ENCODE results near the gene CFAP45. TPM values are rescaled to one million over a fixed set of nuclear protein-coding genes. Genes with fewer than 3 reads are reported as not detected.

CFAP45 gene, protein sequence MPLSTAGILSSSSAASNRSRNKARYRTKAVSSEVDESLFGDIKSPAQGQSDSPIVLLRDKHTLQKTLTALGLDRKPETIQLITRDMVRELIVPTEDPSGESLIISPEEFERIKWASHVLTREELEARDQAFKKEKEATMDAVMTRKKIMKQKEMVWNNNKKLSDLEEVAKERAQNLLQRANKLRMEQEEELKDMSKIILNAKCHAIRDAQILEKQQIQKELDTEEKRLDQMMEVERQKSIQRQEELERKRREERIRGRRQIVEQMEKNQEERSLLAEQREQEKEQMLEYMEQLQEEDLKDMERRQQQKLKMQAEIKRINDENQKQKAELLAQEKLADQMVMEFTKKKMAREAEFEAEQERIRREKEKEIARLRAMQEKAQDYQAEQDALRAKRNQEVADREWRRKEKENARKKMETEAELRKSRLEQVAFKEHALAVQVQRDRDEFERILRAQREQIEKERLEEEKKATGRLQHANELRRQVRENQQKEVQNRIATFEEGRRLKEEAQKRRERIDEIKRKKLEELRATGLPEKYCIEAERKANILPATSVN
- total RNA-seq (7.2 TPM), polyA plus RNA-seq (under 1 TPM in 3 of 4 donors, not detected in 1; 0.40 to 0.52 (median 0.44) TPM)

DNA sequence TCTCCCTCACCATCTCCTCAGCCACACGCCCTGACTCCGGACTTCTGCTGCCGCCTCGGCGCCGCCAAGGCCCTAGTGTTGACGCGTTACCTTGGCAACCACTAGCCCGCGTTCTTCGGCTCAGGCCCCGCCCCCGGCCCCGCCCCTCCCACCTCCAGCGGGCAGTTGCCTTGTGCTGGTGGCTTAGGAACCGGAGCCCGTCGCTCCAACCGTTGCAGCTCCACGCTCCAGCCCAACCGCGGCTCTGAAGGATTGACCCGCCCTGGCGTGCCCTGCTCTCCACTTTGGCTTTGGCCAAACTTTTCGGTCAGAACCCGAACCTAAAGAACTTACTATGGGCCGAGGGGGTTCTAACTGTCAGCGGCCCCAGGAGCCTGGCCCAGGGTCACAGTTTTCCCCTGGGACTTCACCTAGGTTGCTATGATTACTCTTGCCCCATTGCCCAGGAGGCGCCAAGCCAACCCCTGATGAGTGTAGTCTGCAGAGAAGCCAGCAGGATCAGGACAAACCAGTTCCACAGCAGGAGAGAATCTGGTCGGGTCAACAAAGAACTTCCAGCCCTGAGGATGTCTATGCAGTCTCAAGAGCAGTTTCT, at the start of gene CFAP45:
CFAP45 (minus strand) TSS at position 80 of the 595 bp plus-strand sequence; CDS start at position 13, 67 bp downstream.
- no peak for ATAC-seq (ENCODE audit: low read depth in 2 of 2)
- Histone ChIP-seq H3K9me3 (ENCODE audit: control insufficient read depth in 2 of 2, low read length in 2 of 2) (no peaks in the 10 kb centered on the region), H3K4me1 (ENCODE audit: control insufficient read depth, insufficient read depth, low read length, poor library complexity, severe bottlenecking) (no peaks in the 10 kb centered on the region), H3K4me3 (ENCODE audit: low read depth, low read length) (no peak within 1 kb of the TSS), H3K27ac (ENCODE audit: insufficient read depth, low read length, poor library complexity, severe bottlenecking) (no peak within 1 kb of the TSS), H3K36me3 (ENCODE audit: control insufficient read depth, insufficient read depth, low read length) (no peaks in the 10 kb centered on the region), H3K27me3 (ENCODE audit: control insufficient read depth, insufficient read depth, low read length) (peaks cover under 1% of the 10 kb centered on the region)
- Mint-ChIP-seq H3K4me3 (peak within 1 kb of the TSS in 1 of 4 donors; percentile 21), H3K4me1 (peaks cover 0 to 5% (median 1%) of the 10 kb centered on the region in 4 donors), H3K9me3 (no peaks in the 10 kb centered on the region), H3K27me3 (peaks cover 4% of the 10 kb centered on the region), H3K36me3 (peaks cover 5% of the 10 kb centered on the region), H3K27ac (peak within 1 kb of the TSS in 2 of 3 donors; percentile 51 to 61)
- peak in 1 of 3 donors; percentile 37 for DNase-seq

DNA sequence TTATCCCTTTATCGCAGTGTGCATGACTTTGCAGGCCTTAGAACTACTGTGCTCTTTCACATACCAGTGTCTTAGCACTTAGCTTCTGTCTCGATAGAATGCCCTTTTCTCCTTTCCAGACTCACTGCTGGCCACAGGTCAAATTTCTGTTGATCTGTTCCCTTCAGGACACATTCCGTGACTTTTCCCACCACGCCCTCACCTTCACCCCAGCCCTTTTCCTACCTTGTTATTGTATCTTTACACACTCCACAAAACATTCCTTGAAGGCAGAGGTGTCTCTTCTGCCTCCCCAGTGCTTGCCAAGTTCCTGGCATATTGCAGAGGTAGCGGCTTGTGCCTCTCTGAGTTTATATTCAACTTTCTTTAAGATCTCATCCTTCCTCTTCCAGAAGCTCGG, 49.2 kb upstream of the CFAP45 start:
- Mint-ChIP-seq H3K27ac (no peak overlapping the region), H3K27me3 (peaks cover 50% of the 10 kb centered on the region), H3K9me3 (peaks cover 0 to 4% (median 0%) of the 10 kb centered on the region in 7 donors), H3K4me3 (no peak overlapping the region), H3K36me3 (no peaks in the 10 kb centered on the region), H3K4me1 (peaks cover 0 to 15% (median 0%) of the 10 kb centered on the region in 4 donors)
- H3K27me3 ChIP-seq (ENCODE audit: control insufficient read depth, insufficient read depth, low read length), result peaks cover 20% of the 10 kb centered on the region
- ATAC-seq (ENCODE audit: low read depth in 2 of 2) (no peak), DNase-seq (no peak)
- no peaks in the 10 kb centered on the region for H3K9me3 ChIP-seq (ENCODE audit: control insufficient read depth in 2 of 2, low read length in 2 of 2)
- no peak overlapping the region for H3K4me3 ChIP-seq (ENCODE audit: low read depth, low read length)
- no peaks in the 10 kb centered on the region for H3K36me3 ChIP-seq (ENCODE audit: control insufficient read depth, insufficient read depth, low read length)
- peaks cover 8% of the 10 kb centered on the region for H3K4me1 ChIP-seq (ENCODE audit: control insufficient read depth, insufficient read depth, low read length, poor library complexity, severe bottlenecking)
- no peak overlapping the region for H3K27ac ChIP-seq (ENCODE audit: insufficient read depth, low read length, poor library complexity, severe bottlenecking)

GRCh38 chr1:159947942-159948341, 48.0 kb upstream of the CFAP45 start:
- no peak overlapping the region for H3K4me3 ChIP-seq (ENCODE audit: low read depth, low read length)
- Mint-ChIP-seq H3K9me3 (peaks cover 0 to 3% (median 0%) of the 10 kb centered on the region in 7 donors), H3K36me3 (no peaks in the 10 kb centered on the region), H3K4me3 (no peak overlapping the region), H3K27ac (no peak overlapping the region), H3K4me1 (peaks cover 0 to 15% (median 0%) of the 10 kb centered on the region in 4 donors), H3K27me3 (peaks cover 53% of the 10 kb centered on the region)
- H3K4me1 ChIP-seq (ENCODE audit: control insufficient read depth, insufficient read depth, low read length, poor library complexity, severe bottlenecking), result peaks cover 8% of the 10 kb centered on the region
- no peak overlapping the region for H3K27ac ChIP-seq (ENCODE audit: insufficient read depth, low read length, poor library complexity, severe bottlenecking)
- H3K27me3 ChIP-seq (ENCODE audit: control insufficient read depth, insufficient read depth, low read length), result peaks cover 20% of the 10 kb centered on the region
- H3K9me3 ChIP-seq (ENCODE audit: control insufficient read depth in 2 of 2, low read length in 2 of 2), result no peaks in the 10 kb centered on the region
- no peak for DNase-seq
- no peak for ATAC-seq (ENCODE audit: low read depth in 2 of 2)
- H3K36me3 ChIP-seq (ENCODE audit: control insufficient read depth, insufficient read depth, low read length), result no peaks in the 10 kb centered on the region

- Histone ChIP-seq H3K9me3 (ENCODE audit: control insufficient read depth in 2 of 2, low read length in 2 of 2) (no peaks in the 10 kb centered on the region), H3K36me3 (ENCODE audit: control insufficient read depth, insufficient read depth, low read length) (no peaks in the 10 kb centered on the region), H3K4me1 (ENCODE audit: control insufficient read depth, insufficient read depth, low read length, poor library complexity, severe bottlenecking) (peaks cover 8% of the 10 kb centered on the region), H3K27me3 (ENCODE audit: control insufficient read depth, insufficient read depth, low read length) (peaks cover 18% of the 10 kb centered on the region), H3K27ac (ENCODE audit: insufficient read depth, low read length, poor library complexity, severe bottlenecking) (no peak overlapping the region), H3K4me3 (ENCODE audit: low read depth, low read length) (no peak overlapping the region)
- H3K27me3 Mint-ChIP-seq, result peaks cover 48% of the 10 kb centered on the region
- DNase-seq (no peak), ATAC-seq (ENCODE audit: low read depth in 2 of 2) (no peak)
- H3K36me3 Mint-ChIP-seq, result no peaks in the 10 kb centered on the region
- peaks cover 0 to 15% (median 0%) of the 10 kb centered on the region in 4 donors for H3K4me1 Mint-ChIP-seq
- H3K9me3 Mint-ChIP-seq, result peaks cover 0 to 3% (median 0%) of the 10 kb centered on the region in 7 donors
- peak overlapping the region in 2 of 4 donors; percentile 30 to 46 for H3K4me3 Mint-ChIP-seq
- H3K27ac Mint-ChIP-seq, result no peak overlapping the region
Measured at GRCh38 chr1:159946242-159947187, 46.5 kb upstream of the CFAP45 start.

DNA sequence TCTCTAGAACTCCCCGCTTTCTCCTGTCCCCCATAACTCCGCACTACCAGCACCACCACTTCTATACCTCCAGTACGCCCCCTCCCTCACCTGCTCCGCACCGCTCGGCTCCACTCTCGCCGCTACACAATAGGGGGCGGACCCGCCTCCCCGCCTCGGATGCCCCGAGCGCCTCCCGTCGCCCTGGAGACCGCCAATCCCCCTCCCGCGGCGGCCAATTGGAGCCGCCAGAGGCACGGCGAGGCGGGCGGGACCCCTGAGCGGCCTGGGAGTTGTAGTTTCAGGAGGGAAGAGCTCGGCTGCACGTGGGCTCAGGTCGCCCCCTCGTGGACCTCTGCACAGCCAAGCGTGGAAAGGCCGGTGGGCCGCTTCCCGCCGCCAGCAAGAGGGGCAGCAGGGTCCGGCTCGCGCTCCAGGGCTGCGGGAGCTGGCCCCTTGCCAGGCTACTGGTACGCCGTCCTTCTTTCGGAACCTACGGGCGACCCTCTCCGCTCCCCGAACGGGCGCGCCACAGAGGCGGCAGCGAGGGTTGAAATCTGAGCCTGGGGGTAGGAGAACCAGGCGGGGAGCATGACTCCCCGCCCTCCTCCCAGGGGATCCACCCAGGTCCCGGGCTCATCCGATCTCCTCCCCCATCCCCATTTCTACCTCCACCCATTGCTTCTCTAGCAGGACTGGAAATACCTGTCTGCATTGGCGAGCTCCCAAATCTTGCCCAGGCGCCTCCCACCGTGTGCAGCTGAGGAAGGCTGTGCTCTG, 45.7 kb upstream of the CFAP45 start, which contains the start of gene IGSF9:
IGSF9 (minus strand) TSS at position 131 of the 759 bp plus-strand sequence. CDS start 2,159 bp downstream, outside the sequence.
- H3K27ac Mint-ChIP-seq, result peak within 1 kb of the TSS in 1 of 3 donors; percentile 80
- H3K27me3 ChIP-seq (ENCODE audit: control insufficient read depth, insufficient read depth, low read length), result peaks cover 18% of the 10 kb centered on the region

GRCh38 chr1:159944623-159945455, 44.9 kb upstream of the CFAP45 start:
- DNase-seq (no peak), ATAC-seq (ENCODE audit: low read depth in 2 of 2) (no peak)
- H3K9me3 ChIP-seq (ENCODE audit: control insufficient read depth in 2 of 2, low read length in 2 of 2), result no peaks in the 10 kb centered on the region
- H3K4me3 ChIP-seq (ENCODE audit: low read depth, low read length), result no peak overlapping the region
- H3K4me3 Mint-ChIP-seq, result peak overlapping the region in 2 of 4 donors; percentile 66 to 86
- H3K27me3 ChIP-seq (ENCODE audit: control insufficient read depth, insufficient read depth, low read length), result peaks cover 18% of the 10 kb centered on the region
- no peaks in the 10 kb centered on the region for H3K36me3 Mint-ChIP-seq
- peaks cover 52% of the 10 kb centered on the region for H3K27me3 Mint-ChIP-seq
- peak overlapping the region in 1 of 3 donors; percentile 80 for H3K27ac Mint-ChIP-seq
- H3K9me3 Mint-ChIP-seq, result peaks cover 0 to 3% (median 0%) of the 10 kb centered on the region in 7 donors
- no peak overlapping the region for H3K27ac ChIP-seq (ENCODE audit: insufficient read depth, low read length, poor library complexity, severe bottlenecking)
- peaks cover 8% of the 10 kb centered on the region for H3K4me1 ChIP-seq (ENCODE audit: control insufficient read depth, insufficient read depth, low read length, poor library complexity, severe bottlenecking)
- H3K36me3 ChIP-seq (ENCODE audit: control insufficient read depth, insufficient read depth, low read length), result no peaks in the 10 kb centered on the region
- peaks cover 0 to 15% (median 0%) of the 10 kb centered on the region in 4 donors for H3K4me1 Mint-ChIP-seq

More for the DNA sequence above, 45.7 kb upstream of the CFAP45 start, which contains the start of gene IGSF9:
- Histone ChIP-seq H3K9me3 (ENCODE audit: control insufficient read depth in 2 of 2, low read length in 2 of 2) (no peaks in the 10 kb centered on the region), H3K27ac (ENCODE audit: insufficient read depth, low read length, poor library complexity, severe bottlenecking) (no peak within 1 kb of the TSS), H3K36me3 (ENCODE audit: control insufficient read depth, insufficient read depth, low read length) (no peaks in the 10 kb centered on the region), H3K4me3 (ENCODE audit: low read depth, low read length) (no peak within 1 kb of the TSS), H3K4me1 (ENCODE audit: control insufficient read depth, insufficient read depth, low read length, poor library complexity, severe bottlenecking) (peaks cover 8% of the 10 kb centered on the region)
- peak within 1 kb of the TSS in 2 of 4 donors; percentile 66 to 86 for H3K4me3 Mint-ChIP-seq
- peaks cover 50% of the 10 kb centered on the region for H3K27me3 Mint-ChIP-seq
- peaks cover 0 to 3% (median 0%) of the 10 kb centered on the region in 7 donors for H3K9me3 Mint-ChIP-seq
- ATAC-seq (ENCODE audit: low read depth in 2 of 2) (peak; percentile 86 to 88), DNase-seq (peak; percentile 69 to 71 (median 69))
- H3K36me3 Mint-ChIP-seq, result no peaks in the 10 kb centered on the region
- H3K4me1 Mint-ChIP-seq, result peaks cover 0 to 15% (median 0%) of the 10 kb centered on the region in 4 donors

Data from CD4-positive, CD25-positive, alpha-beta regulatory T cell (primary cell).